Parathyroid adenoma (tissue), 2 donors: Measurements from ENCODE around the gene LSMEM2.
A peak's percentile ranks its signal among the peaks of the same experiment; 100 is the strongest.

Experiments used
- H2AFZ ChIP-seq: fragments of 300-600 bp; sonication (generic); one replicate; pipeline ENCODE4 v1.7.0; 2017; ENCODE audit warnings: antibody characterized with exemption, mild to moderate bottlenecking
- H3K27ac ChIP-seq: fragments of 300-600 bp; sonication (generic); one replicate; pipeline ENCODE4 v1.7.0; 2017
- H3K27me3 ChIP-seq: fragments of 300-600 bp; sonication (generic); one replicate; pipeline ENCODE4 v1.7.0; 2017; ENCODE audit warnings: low read length; ENCODE audit not compliant: control insufficient read depth, insufficient read depth
- H3K36me3 ChIP-seq: fragments of 300-600 bp; sonication (generic); one replicate; pipeline ENCODE4 v1.7.0; 2017; ENCODE audit warnings: low read length; ENCODE audit not compliant: control insufficient read depth, insufficient read depth
- H3K4me1 ChIP-seq: fragments of 300-600 bp; sonication (generic); one replicate; pipeline ENCODE4 v1.7.0; 2017; ENCODE audit warnings: control low read depth
- H3K4me2 ChIP-seq: fragments of 300-600 bp; sonication (generic); one replicate; pipeline ENCODE4 v1.7.0; 2017; ENCODE audit warnings: low read length
- H3K4me3 ChIP-seq: fragments of 300-600 bp; sonication (generic); one replicate; pipeline ENCODE4 v1.7.0; 2017; ENCODE audit warnings: low read depth, low read length
- H3K79me2 ChIP-seq: fragments of 300-600 bp; sonication (generic); one replicate; pipeline ENCODE4 v1.7.0; 2017; ENCODE audit warnings: control low read depth
- H3K9ac ChIP-seq: fragments of 300-600 bp; sonication (generic); one replicate; pipeline ENCODE4 v1.7.0; 2017; ENCODE audit warnings: mild to moderate bottlenecking
- H3K9me3 ChIP-seq: fragments of 300-600 bp; sonication (generic); one replicate; pipeline ENCODE4 v1.7.0; 2017; ENCODE audit warnings: low read length; ENCODE audit not compliant: control insufficient read depth
- TF ChIP-seq, protein P1 (sequence below): fragments of 300-600 bp; sonication (generic); IDR thresholded peaks from one replicate; pipeline ENCODE4 v1.7.0; 2017; ENCODE audit warnings: antibody characterized with exemption, mild to moderate bottlenecking
- donor health status: primary hyperparathyroidism.

LSMEM2 gene

DNA sequence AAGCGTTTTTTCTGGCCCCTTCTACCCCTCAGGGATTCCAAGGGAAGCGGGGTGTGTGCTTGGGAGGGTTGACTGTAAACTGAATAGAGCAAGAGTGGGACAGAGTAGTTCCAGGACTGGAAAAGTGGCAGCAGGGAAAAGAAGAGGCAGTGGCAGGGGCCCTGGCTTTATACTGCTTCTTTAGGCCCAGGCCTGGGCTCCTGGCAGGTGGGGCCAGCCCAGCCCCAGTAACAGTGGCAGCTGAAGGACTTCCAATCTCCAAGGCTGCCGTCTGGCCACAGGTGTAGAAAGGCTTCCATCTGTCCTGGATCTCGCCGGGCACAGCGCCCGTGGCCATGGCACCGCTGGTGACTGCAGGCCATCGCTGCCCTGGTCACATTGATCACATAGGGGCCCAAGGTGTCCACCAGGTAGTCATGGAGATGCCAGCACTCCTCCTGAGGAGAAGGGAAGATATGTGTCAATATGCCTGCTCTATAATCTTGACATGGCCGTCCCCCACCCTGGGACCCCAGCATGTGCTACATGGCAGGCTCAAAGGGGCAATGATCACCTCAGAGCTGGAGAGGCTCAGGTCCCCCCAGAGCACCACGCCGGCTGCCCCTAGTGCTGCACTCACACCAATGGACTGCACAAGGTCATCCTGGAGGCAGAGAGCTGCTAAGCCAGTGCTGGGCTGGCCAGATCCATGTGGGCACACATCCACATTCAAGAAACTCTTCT lies 14.4 kb downstream of the LSMEM2 start:
- H3K36me3 ChIP-seq, result no peaks in the 10 kb centered on the region
- H3K9me3 ChIP-seq, result no peaks in the 10 kb centered on the region
- peak overlapping the region; percentile 86 for H2AFZ ChIP-seq
- no peak overlapping the region for H3K9ac ChIP-seq
- no peaks in the 10 kb centered on the region for H3K27me3 ChIP-seq
- H3K4me1 ChIP-seq, result peaks cover 10% of the 10 kb centered on the region
- H3K27ac ChIP-seq, result peak overlapping the region; percentile 45
- TF ChIP-seq, protein P1, sequence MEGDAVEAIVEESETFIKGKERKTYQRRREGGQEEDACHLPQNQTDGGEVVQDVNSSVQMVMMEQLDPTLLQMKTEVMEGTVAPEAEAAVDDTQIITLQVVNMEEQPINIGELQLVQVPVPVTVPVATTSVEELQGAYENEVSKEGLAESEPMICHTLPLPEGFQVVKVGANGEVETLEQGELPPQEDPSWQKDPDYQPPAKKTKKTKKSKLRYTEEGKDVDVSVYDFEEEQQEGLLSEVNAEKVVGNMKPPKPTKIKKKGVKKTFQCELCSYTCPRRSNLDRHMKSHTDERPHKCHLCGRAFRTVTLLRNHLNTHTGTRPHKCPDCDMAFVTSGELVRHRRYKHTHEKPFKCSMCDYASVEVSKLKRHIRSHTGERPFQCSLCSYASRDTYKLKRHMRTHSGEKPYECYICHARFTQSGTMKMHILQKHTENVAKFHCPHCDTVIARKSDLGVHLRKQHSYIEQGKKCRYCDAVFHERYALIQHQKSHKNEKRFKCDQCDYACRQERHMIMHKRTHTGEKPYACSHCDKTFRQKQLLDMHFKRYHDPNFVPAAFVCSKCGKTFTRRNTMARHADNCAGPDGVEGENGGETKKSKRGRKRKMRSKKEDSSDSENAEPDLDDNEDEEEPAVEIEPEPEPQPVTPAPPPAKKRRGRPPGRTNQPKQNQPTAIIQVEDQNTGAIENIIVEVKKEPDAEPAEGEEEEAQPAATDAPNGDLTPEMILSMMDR, result no peak
- H3K4me3 ChIP-seq, result no peak overlapping the region
- H3K79me2 ChIP-seq, result peaks cover 5% of the 10 kb centered on the region
- H3K4me2 ChIP-seq, result peak overlapping the region; percentile 98

- Histone ChIP-seq H3K9me3 (no peaks in the 10 kb centered on the region), H3K9ac (no peak overlapping the region), H3K36me3 (no peaks in the 10 kb centered on the region), H2AFZ (no peak overlapping the region), H3K4me3 (no peak overlapping the region), H3K27me3 (no peaks in the 10 kb centered on the region), H3K79me2 (peaks cover 5% of the 10 kb centered on the region), H3K4me1 (peaks cover 17% of the 10 kb centered on the region), H3K4me2 (no peak overlapping the region), H3K27ac (no peak overlapping the region)
- TF ChIP-seq, protein P1, result no peak
These were observed 15.2 kb downstream of the LSMEM2 start for GRCh38 chr3:50294089-50294488.

- Histone ChIP-seq H2AFZ (no peak overlapping the region), H3K27me3 (no peaks in the 10 kb centered on the region), H3K27ac (no peak overlapping the region), H3K4me3 (no peak overlapping the region), H3K9me3 (no peaks in the 10 kb centered on the region), H3K79me2 (peaks cover 5% of the 10 kb centered on the region), H3K9ac (no peak overlapping the region), H3K4me2 (no peak overlapping the region), H3K36me3 (no peaks in the 10 kb centered on the region), H3K4me1 (peaks cover 17% of the 10 kb centered on the region)
- TF ChIP-seq, protein P1, result no peak
These were observed 15.9 kb downstream of the LSMEM2 start for GRCh38 chr3:50294492-50295403.

GRCh38 chr3:50295553-50296431 lies 16.9 kb downstream of the LSMEM2 start:
- Histone ChIP-seq H3K27me3 (no peaks in the 10 kb centered on the region), H3K9me3 (no peaks in the 10 kb centered on the region), H3K4me3 (no peak overlapping the region), H3K4me1 (peaks cover 25% of the 10 kb centered on the region), H3K27ac (no peak overlapping the region), H3K4me2 (no peak overlapping the region), H3K79me2 (peaks cover 5% of the 10 kb centered on the region), H2AFZ (no peak overlapping the region), H3K36me3 (no peaks in the 10 kb centered on the region), H3K9ac (no peak overlapping the region)
- TF ChIP-seq, protein P1, result no peak
